GM18858 (cell line): ENCODE data around the gene AGPS.
A peak's percentile ranks its signal among the peaks of the same experiment; 100 is the strongest.

Experiments
- ATAC-seq: cut with Tn5 transposase; IDR thresholded peaks from one replicate; pipeline ENCODE4 v1.9.1; 2021; ENCODE audit not compliant: unreplicated experiment

AGPS gene

DNA sequence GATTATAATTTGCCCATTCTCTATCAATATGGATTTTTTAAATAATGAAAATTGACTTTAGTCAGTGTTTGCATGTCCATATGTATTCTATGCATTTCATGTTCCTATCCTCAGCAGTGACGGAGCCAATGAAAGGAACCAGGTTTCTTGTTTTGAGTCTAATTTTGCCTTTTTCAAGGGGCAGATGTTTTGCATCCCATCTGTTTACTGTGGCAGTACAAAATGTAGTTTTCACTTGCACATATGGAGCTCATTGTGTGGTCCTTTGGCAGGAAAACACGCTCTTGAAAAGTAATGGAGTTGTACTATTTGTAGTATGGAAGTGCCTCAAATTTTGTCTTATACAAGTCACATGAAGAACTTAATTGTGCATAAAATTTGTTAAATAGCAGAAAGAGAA lies 127.8 kb downstream of the AGPS start:
- no peak for ATAC-seq

DNA sequence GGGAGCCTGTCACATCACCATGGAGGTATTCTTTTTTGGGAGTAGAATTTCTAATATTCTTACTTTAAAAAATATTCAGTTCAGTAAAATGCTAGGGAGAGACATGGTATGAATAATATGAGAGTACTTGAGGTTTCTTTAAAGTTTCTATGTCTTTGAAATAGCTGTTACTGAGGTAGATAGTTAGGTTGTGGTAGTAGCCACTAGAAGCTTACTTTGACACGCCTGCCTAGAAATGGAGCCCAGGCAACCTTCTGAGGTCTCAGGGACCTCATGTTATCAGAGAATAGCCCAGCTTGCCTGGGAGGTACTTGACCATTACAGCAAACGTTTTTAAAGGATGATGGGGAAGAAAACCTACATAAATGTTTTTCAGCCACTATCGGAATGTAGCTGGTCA lies 131.2 kb downstream of the AGPS start:
- ATAC-seq: no peak

DNA sequence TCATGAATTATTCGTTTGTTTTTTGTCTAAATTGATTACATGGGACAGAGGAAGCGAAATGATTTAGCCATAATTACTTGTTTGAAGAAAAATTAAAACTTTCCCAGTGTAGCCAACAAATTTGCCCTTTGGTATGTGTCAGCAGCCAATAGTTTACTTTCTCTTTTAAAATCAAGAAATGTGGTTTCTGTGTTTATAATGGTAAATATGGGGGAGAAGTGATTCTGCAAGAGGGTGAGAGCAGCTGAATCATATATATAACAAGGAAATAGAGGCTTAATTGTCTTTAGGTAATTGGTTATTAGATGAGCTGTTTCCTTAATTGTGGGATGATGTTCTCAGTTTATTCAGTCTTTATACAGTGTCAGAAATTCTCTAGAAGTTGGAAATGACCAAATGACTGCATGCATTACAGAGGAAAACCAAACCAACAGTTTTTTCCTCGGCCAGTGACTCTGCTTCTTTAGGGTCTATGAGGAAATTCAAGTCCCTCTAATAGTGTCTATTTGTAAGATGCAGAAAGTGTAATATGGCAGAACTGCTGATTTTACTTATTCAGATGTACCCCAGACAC lies 132.9 kb downstream of the AGPS start:
- no peak for ATAC-seq

DNA sequence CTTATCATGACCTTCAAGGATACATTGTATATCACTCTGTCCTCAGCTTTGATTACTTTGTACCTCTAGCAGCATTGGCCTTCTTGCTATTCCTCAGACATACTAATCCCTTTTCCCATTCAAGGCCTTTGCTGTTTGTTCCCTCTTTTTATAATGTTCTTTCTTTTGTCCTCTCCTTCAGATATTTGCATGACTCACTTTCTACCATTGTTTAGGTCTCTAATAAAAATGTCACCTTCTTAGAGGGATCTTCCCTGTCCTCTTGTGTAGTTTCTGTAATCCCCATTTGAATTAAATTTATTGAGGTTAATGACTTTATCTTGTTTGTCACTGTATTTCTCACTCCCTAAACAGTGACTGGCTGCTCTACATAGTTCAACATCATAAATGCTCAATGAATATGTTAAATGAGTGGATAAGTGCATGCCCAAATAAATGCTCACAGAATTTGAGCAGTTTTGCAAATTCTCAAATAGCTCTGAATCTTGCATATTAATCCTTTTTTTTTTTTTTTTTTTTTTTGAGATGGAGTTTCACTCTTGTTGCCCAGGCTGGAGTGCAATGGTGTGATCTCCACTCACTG lies 135.9 kb downstream of the AGPS start:
- no peak for ATAC-seq

DNA sequence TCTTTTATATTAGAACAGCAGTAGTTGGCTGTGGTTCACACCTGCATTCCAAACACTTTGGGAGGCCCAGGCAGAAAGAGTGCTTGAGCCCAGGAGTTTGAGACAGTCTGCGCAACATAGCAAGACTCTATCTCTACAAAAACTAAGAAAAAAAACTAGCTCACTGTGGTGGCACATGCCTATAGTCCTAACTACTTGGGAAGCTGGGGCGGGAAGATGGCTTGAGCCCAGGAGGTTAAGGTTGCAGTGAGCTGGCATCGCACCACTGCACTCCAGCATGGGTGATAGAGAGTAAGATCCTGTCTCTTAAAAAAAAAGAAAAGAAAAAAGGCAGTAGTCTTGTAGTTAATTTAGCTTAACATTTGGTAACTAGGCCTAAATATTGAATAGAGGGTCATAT lies 136.6 kb downstream of the AGPS start:
- ATAC-seq: no peak

DNA sequence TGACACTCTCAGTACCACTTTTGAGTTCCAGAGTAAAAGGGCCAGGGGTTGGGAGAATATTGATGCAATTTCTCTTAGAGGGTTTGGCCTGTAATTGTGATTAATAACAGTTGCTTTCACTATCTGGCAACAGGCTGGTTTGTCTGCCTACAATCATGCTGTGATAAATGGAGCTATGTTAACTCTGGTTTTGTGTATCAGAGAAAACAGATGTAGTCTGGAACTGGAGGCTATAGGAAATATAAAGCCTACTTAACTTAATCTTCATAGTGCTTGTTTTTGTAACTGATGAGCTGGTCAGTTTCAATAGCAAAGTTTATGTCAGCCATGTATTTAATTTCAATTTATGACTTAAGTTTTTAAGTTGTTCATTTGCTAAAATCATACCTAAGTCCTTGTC lies 138.0 kb downstream of the AGPS start:
- no peak for ATAC-seq

DNA sequence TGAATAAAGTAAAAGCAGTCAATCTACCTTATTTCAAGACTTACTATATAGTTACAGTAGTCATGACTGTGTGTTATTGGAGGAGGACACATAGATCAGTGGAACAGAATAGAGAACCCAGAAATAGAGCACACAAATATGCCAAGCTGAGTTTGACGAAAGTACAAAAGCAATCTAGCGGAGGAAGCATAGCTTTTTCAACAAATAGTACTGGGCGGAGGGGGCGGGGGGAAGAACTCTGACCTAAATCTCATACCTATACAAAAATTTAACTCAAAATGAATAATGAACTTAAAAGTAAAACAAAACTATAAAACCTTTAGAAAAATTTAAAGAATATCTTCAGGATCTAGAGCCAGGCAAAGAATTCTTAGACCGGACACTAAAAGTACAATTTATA lies 139.1 kb downstream of the AGPS start:
- no peak for ATAC-seq

DNA sequence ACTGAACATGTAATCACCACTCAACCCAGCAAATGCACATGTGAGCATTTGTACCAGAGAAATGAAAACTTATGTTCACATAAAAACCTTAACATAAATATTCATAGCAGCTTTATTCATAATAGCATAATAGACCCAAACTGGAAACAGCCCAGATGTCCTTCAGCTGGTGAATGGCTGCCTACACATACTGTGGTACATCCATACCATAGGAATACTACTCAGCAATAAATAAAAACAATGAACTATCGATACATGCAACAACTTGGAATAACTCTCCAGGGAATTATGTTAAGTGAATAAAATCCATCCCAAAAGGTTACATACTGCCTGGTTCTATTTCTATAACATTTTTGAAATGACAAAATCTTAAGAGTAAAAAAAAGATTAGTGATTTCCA lies 140.0 kb downstream of the AGPS start:
- ATAC-seq: no peak

DNA sequence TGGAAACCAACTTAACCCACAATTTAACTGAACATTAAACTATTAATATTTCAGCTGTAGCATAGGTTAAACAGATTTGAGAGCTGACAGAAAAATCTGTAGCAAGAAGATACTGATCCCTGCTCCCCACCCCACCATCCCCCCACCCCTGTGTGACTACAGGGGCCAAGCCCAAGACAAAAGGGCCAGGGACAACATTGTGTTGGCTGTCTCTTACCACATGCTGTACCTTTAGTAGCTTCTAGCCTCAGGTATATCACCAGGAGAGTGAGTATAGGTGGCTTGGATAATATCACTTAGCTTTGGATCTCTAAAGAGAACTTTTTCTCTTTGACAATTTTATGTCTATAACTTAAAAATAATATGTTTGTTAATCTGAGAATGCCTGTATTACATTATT lies 140.7 kb downstream of the AGPS start:
- no peak for ATAC-seq

DNA sequence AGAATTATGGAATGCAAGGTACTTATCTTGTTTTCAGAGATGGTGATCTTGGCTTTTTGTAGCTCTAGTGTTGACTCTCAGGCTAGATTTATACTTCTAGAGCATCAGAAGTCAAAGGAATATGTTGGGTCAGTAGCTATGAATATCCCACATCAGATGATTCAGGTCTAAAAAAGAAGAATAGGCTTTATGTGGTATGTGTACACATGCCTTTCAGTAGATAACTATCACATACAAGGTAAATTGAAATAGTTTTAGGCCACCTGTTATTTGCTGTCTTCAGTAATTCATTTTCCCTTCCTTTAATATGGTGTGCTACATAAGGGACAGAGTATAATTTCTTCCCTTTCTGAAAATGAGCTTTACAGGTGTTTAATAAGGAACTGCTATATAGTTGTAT lies 142.4 kb downstream of the AGPS start:
- no peak for ATAC-seq

DNA sequence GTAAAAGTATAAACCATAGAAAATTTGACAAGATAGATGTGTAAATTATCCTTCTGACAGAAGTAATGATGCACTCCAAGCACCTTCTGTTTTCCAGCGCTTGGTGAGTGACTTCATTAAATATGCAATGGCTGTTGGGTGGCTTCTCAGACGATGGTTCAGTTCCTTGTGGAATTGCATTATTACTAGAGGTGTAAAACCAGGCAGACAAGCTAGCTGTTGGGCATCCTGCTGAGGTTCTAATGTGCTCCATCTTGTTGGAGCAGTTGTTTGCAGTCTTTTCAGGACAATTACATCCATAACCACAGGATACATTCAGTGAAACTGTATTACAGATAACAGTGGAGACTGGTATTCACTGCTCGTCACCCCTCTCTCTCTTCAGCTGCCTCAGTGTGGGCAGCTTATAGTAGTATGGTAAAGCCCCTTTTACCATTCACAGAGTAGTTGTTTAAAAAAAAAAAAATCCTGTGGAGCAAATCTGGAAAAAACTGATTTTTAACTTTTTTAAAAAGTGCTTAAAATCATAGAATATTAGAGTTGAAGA lies 143.5 kb downstream of the AGPS start:
- no peak for ATAC-seq

DNA sequence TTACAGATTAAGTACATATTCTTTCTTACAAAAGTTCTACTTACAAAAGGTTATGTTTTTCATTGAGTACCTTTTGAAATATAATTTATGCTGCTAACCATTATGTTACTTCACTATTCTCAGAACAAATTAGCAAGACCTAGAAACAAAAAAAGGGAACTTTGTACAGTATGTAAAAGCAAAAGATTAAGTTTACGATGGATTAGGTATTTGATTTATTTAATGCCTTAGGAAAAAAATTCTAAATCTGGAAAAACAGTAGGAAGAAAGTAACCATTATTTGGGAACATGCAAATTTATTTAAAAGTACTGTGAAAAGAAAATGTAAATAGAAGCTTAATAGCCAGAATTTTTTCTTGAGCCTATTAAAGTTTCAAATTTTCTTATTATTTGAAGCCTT lies 144.6 kb downstream of the AGPS start:
- no peak for ATAC-seq

DNA sequence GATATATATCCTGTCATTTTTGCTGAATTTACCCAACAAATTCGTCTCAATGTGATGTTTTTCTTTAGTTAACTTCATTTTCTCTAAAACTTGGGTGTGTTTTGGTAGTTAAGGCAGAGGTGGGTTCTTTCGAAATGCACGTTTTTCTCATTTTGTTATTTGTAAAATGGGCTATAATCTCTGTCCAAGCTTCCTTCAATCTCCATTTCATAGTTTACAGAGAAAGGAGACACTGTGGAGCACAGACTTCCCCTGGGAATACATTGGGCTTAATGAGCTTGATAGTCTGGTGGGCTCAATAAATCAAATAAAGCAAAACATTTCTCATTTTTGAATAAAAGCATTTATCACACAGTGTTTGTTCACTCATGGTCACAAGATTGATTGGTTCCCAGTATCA lies 145.1 kb downstream of the AGPS start:
- no peak for ATAC-seq

DNA sequence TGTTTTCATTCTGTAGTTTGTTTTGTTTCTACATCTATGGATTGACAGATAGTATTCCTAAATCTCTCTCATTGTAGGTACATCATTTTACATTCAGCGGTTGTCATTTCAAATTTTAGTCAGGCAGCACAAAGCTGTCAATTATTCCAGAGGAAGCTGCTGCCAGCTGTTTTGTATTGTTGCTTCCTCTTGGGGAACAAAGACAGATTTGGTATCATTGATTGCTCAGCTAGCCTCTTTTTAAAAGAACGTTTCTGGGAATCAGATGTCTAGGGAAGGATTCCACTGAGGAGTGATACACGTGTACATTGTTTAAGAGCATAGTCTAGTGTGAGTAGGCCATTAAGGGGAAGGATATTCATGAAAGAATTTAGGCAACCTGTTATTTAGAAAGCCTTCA lies 145.8 kb downstream of the AGPS start:
- no peak for ATAC-seq

DNA sequence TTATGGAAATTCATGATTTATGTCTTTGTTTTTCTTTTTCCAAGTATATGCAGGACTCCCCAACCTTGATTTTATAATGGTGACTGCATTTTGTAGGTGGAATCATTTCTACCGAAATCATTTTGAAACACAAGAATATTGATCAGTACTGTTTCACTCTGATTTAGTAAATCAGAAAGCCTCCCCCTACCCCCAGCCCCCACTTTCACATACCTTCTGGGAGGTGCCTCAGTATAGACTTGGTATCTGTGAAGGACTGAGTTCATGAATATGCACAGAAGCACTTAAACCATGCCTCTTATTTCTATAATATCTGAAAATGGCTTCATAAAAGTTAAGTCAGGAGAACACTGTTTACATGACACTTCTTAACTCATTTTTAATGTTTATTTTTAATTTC lies 147.7 kb downstream of the AGPS start:
- no peak for ATAC-seq

DNA sequence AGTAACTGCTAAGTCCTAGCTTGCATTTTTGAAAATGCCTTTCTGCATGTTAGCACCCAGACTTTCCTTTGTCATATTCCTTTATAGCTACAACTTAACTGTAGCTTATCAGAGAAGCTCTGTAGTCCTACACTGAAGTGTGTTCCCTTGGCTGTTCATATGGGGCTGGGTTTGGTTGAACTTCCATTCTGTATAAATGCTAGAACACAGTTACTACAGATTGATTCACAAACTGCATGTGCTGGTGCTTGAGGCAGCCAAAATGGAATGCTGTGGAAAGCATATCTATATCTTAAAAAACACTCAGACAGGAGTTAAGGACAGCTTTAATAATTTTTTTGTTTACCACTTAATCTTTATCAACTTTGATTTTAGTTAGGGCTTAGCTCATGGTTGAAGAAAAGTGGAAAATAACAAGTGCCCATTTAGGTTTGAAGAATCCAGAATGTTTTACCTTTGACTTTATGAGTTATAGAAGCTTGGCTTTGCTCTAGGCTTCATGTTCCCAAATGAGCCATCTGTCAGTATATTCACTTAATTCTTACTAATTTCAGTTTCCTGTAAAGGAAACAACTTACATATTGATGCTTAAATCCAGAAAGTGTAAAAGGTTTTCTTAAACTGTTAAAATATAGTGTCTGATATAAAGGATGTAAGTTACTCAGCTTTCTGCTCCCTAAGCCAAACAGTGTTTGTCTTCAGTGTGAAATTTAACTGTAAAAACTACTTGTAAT lies 148.9 kb downstream of the AGPS start:
- ATAC-seq: no peak

DNA sequence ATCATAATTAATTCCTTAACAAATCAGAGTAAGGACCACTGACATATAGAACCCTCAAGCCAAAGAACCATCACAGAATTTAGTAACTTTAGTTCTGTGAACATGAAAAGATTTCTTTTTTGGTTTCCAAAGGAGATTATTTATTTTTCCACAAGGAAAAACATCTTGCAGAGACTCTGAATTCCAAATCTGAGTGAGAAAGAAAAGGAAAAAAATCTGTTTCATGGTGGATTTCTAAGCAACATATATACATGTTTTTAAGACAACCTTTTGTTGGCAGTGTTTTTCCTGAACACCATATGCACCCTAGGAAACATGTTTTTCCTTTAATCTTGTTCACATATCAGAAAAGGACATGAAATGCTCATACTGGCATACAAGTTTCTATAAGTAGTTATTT lies 149.8 kb downstream of the AGPS start:
- no peak for ATAC-seq

DNA sequence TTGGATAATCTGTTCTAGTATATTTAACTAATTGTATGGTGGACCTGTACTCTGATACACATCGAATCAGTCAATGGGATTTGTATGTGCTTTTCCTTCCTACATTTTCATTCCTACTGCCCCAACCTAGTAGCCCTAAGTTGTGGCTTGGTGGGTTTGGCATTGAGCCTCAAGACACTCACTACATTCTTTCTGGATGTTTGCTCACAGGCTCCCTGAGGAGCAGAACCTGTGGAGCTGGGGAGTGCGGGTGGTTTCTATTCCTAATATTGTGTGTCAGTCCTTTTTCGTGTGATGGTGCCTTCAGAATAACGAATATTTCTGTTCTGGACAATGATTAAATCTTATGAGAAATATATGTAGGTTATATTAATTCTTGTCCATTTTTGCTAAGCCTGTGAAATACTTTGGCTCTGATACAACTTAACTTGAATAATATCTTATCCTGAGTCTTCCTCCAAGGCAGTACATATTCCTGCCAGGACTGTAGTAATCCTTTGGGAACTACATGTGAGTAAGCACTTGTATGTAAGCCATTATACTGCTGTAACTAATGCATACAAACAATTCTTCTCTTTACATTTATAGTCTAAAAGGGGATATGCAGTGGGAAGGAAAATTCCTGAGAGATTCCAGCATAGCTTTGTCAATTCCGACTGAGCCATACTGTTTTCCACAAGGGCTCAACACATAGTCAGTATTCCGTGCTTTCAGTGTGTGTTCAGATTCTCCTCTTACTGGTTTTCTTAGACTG lies 150.6 kb downstream of the AGPS start:
- ATAC-seq: no peak

DNA sequence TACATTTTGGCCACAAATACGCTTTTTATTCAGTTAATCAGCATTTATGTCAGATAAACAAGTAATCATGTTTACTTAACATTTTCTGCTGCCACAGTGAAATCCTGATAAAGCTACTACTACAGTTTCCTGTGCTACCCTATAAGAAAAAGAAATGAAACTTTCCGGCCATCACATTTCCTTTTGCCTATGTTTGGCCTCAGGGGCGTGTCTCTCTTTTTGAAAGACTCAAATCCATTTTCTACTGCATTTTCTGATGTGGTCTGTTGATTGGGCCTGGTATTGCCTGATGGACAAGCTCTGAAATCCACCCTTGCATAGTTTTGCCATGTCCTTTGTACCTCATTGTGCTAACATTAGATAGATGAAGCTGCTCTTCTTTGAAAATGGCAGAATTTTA lies 152.6 kb downstream of the AGPS start:
- ATAC-seq: no peak

DNA sequence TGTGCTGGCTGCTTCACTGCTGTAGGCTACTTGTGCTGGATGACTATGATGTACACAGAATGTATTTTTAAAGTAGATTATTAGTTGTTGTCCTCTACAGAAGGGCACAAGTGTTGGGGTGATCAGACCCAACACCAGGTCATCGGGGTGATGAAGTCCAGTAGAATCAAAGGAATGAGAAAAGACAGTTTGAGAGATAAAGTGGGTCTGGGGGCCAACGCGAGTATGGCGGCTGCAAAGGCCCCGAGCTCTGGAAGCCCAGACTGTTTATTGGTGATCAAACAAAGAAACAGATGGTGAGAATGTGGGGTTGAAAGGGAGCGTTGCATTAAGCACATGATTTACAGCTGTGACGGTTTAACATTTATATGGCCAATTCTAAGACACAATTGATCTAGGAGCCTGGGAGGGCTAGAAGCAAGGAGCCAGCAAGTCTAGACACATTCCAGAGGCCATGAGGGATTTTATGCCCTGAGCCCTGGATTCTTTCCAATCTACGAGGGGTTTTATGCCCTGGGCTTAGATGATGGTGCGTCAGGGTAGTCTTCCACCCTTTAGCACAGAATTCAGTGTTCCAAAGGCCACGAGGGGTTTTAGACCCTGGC lies 153.5 kb downstream of the AGPS start:
- ATAC-seq: no peak

DNA sequence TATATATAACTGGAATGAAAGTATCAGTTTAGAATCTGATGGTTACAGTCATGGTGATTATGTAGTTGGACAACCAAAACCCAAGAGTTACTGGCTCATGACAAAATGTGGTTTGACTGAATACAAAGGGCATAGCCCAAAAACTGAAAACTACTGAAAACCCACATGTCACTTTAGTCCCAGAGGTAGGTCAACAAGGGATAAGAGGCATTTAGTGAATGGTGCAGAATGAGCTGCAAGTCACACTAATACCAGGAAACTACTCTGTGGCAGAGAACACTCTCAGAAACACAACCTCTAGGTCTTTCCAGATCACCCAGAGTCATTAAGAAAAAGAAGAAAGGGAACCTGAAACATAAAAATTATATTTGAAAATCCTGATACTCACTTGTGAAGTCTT lies 154.5 kb downstream of the AGPS start:
- peak; percentile 94 for ATAC-seq
